H1 (cell line): ENCODE data around the gene CTDP1. TPM values are rescaled to one million over a fixed set of nuclear protein-coding genes. Genes with fewer than 3 reads are reported as not detected.

Experiments
- CTCF ChIA-PET: fragments of 300-600 bp; sonication (Branson Sonifier 250); formaldehyde crosslinking; loops from one replicate; lab custom pipeline; 2021; ENCODE audit not compliant: partially characterized antibody; lab: Charles Lee
- POLR2A ChIA-PET: fragments of 300-600 bp; sonication (Branson Sonifier 250); formaldehyde crosslinking; loops from one replicate; lab custom pipeline; 2021; ENCODE audit warnings: inconsistent platforms; ENCODE audit not compliant: partially characterized antibody; lab: Charles Lee
- DNase-seq, 2 experiments: peaks; one replicate each; pipeline versions ENCODE4 v3.0.0 to v3.0.0-alpha.2; 2010 to 2022; ENCODE audit warnings: low spot score in 2 of 2, low read depth in 1 of 2, mixed read lengths in 1 of 2
- FAIRE-seq: peaks from 2 replicates; lab custom pipeline; 2011; peaks lifted over from hg19 to GRCh38; lab: Jason Lieb, UNC
- H2AFZ ChIP-seq: 2 replicates; pipeline ENCODE4 v1.8.1; 2012; ENCODE audit warnings: low read length, inconsistent platforms
- H2AK5ac ChIP-seq: 2 replicates; pipeline ENCODE4 v1.6.1; 2013; ENCODE audit warnings: low read depth, low read length
- H2BK120ac ChIP-seq: replicated peaks from 2 replicates; pipeline ENCODE3; 2013; ENCODE audit warnings: low read depth, low read length, inconsistent platforms
- H2BK12ac ChIP-seq: 2 replicates; pipeline ENCODE4 v1.6.1; 2013; ENCODE audit warnings: low read depth, low read length
- H2BK15ac ChIP-seq: 2 replicates; pipeline ENCODE4 v1.6.1; 2013; ENCODE audit warnings: low read length
- H2BK20ac ChIP-seq: 2 replicates; pipeline ENCODE4 v1.6.1; 2013; ENCODE audit warnings: low read length
- H2BK5ac ChIP-seq: 2 replicates; pipeline ENCODE4 v1.6.1; 2013; ENCODE audit warnings: low read depth, low read length
- H3K14ac ChIP-seq: 2 replicates; pipeline ENCODE4 v1.6.1; 2013; ENCODE audit warnings: inconsistent platforms; ENCODE audit not compliant: insufficient read length
- H3K18ac ChIP-seq: 2 replicates; pipeline ENCODE4 v1.6.1; 2013; ENCODE audit warnings: low read length; ENCODE audit errors: extremely low read depth
- H3K23ac ChIP-seq: 2 replicates; pipeline ENCODE4 v1.6.1; 2013; ENCODE audit warnings: inconsistent platforms; ENCODE audit not compliant: insufficient read length
- H3K23me2 ChIP-seq: 2 replicates; pipeline ENCODE4 v1.6.1; 2013; ENCODE audit warnings: low read depth, low read length
- H3K27ac ChIP-seq: 2 replicates; pipeline ENCODE4 v1.6.1; 2011; ENCODE audit warnings: low read depth, low read length, inconsistent platforms
- H3K27me3 ChIP-seq, 4 experiments: replicated peaks in 1 of 4; 1 replicate in 1 of 4; 2 replicates in 3 of 4; pipeline versions ENCODE4 v1.6.1 to v1.8.1; 2011 to 2013; ENCODE audit warnings: low read length in 3 of 4, mild to moderate bottlenecking in 3 of 4, inconsistent platforms in 2 of 4, mixed read lengths in 2 of 4, moderate library complexity in 1 of 4; ENCODE audit not compliant: control insufficient read depth in 3 of 4, insufficient read depth in 3 of 4; ENCODE audit errors: extremely low read depth in 1 of 4
- H3K36me3 ChIP-seq, 4 experiments: 2 replicates each; pipeline versions ENCODE4 v1.6.1 to v1.8.1; 2011 to 2013; ENCODE audit warnings: mild to moderate bottlenecking in 4 of 4, low read length in 3 of 4, moderate library complexity in 2 of 4, control low read depth in 1 of 4, inconsistent platforms in 1 of 4; ENCODE audit not compliant: insufficient read depth in 4 of 4, control insufficient read depth in 2 of 4
- H3K4ac ChIP-seq: replicated peaks from 2 replicates; pipeline ENCODE3; 2013; ENCODE audit warnings: low read length, low read depth, mixed read lengths, inconsistent platforms; ENCODE audit not compliant: insufficient read length
- H3K4me1 ChIP-seq, 4 experiments: replicated peaks in 1 of 4; 1 replicate in 1 of 4; 2 replicates in 3 of 4; pipeline versions ENCODE4 v1.6.1 to v1.8.1; 2011 to 2013; ENCODE audit warnings: low read length in 3 of 4, inconsistent platforms in 2 of 4, mixed read lengths in 1 of 4; ENCODE audit not compliant: insufficient read depth in 4 of 4, control insufficient read depth in 3 of 4
- H3K4me2 ChIP-seq, 2 experiments: 2 replicates each; pipeline versions ENCODE4 v1.6.1 to v1.8.1; 2011 to 2013; ENCODE audit warnings: low read depth in 2 of 2, low read length in 2 of 2, control low read depth in 1 of 2, inconsistent platforms in 1 of 2, mild to moderate bottlenecking in 1 of 2; ENCODE audit not compliant: insufficient read depth in 1 of 2
- H3K4me3 ChIP-seq, 4 experiments: fragments of 200-600, 300-600 bp in 1 of 4; sonication (generic), shearing (Covaris generic), sonication (Bioruptor Twin) in 1 of 4; 2 replicates each; pipeline versions ENCODE4 v1.5.1 to v1.8.1; 2011 to 2016; ENCODE audit warnings: low read length in 4 of 4, low read depth in 3 of 4, control low read depth in 2 of 4, inconsistent platforms in 2 of 4, mild to moderate bottlenecking in 2 of 4, mixed read lengths in 1 of 4, moderate library complexity in 1 of 4; ENCODE audit not compliant: insufficient read depth in 2 of 4; ENCODE audit errors: extremely low read depth in 1 of 4
- H3K56ac ChIP-seq: replicated peaks from 2 replicates; pipeline ENCODE3; 2013; ENCODE audit warnings: low read depth, mild to moderate bottlenecking, mixed read lengths, low read length, inconsistent platforms; ENCODE audit not compliant: insufficient read length
- H3K79me1 ChIP-seq: 2 replicates; pipeline ENCODE4 v1.6.1; 2013; ENCODE audit warnings: low read depth, low read length, control low read depth
- H3K79me2 ChIP-seq, 2 experiments: 2 replicates each; pipeline versions ENCODE4 v1.6.1 to v1.8.1; 2012 to 2013; ENCODE audit warnings: low read length in 2 of 2, mild to moderate bottlenecking in 2 of 2, inconsistent platforms in 1 of 2; ENCODE audit not compliant: insufficient read depth in 2 of 2, control insufficient read depth in 1 of 2
- H3K9ac ChIP-seq, 4 experiments: replicated peaks in 1 of 4; 1 replicate in 1 of 4; 2 replicates in 3 of 4; pipeline versions ENCODE4 v1.6.1 to v1.8.1; 2011 to 2013; ENCODE audit warnings: low read depth in 3 of 4, low read length in 3 of 4, control low read depth in 2 of 4, mild to moderate bottlenecking in 2 of 4, moderate library complexity in 2 of 4, inconsistent platforms in 1 of 4; ENCODE audit errors: extremely low read depth in 1 of 4
- H3K9me3 ChIP-seq, 2 experiments: 2 replicates each; pipeline versions ENCODE4 v1.6.1 to v1.8.1; 2012 to 2013; ENCODE audit warnings: mild to moderate bottlenecking in 2 of 2, moderate library complexity in 2 of 2, control low read depth in 1 of 2, inconsistent platforms in 1 of 2, low read depth in 1 of 2, low read length in 1 of 2, mixed read lengths in 1 of 2; ENCODE audit not compliant: insufficient read depth in 2 of 2
- H4K20me1 ChIP-seq, 2 experiments: replicated peaks in 1 of 2; 2 replicates each; pipeline versions ENCODE3 to v1.8.1; 2011 to 2013; ENCODE audit warnings: inconsistent platforms in 2 of 2, low read length in 2 of 2, mild to moderate bottlenecking in 1 of 2; ENCODE audit not compliant: insufficient read depth in 2 of 2, control insufficient read depth in 1 of 2
- H4K5ac ChIP-seq: 2 replicates; pipeline ENCODE4 v1.6.1; 2013; ENCODE audit warnings: low read length, low read depth, mixed read lengths, inconsistent platforms; ENCODE audit not compliant: insufficient read length
- H4K8ac ChIP-seq: 2 replicates; pipeline ENCODE4 v1.8.0; 2013; ENCODE audit warnings: mild to moderate bottlenecking, moderate library complexity, low read length, inconsistent platforms; ENCODE audit not compliant: insufficient read depth; ENCODE audit errors: extremely low read depth
- H4K91ac ChIP-seq: replicated peaks from 2 replicates; pipeline ENCODE3; 2013; ENCODE audit warnings: low read length, mixed read lengths, inconsistent platforms; ENCODE audit not compliant: insufficient read length
- ASH2L ChIP-seq: fragments of 200-600, 300-600 bp; sonication (generic); IDR thresholded peaks from one replicate; pipeline ENCODE4 v1.7.1; 2017; ENCODE audit warnings: low read length
- EZH2 ChIP-seq: fragments of 200-600 bp; sonication (generic); IDR thresholded peaks from 2 replicates; pipeline ENCODE4 v1.7.1; 2012; ENCODE audit warnings: low read depth, mild to moderate bottlenecking, moderate library complexity, low read length, inconsistent platforms; ENCODE audit not compliant: severe bottlenecking
- KDM5A ChIP-seq: fragments of 200-600 bp; IDR thresholded peaks from 2 replicates; pipeline ENCODE4 v1.7.1; 2012; ENCODE audit warnings: mild to moderate bottlenecking, low read length, inconsistent platforms, mixed read lengths
- POLR2A ChIP-seq, 2 experiments: IDR thresholded peaks; 1 replicate in 1 of 2; 2 replicates in 1 of 2; pipeline ENCODE4 v1.6.1; 2011; ENCODE audit warnings: low read depth in 2 of 2, low read length in 2 of 2, mild to moderate bottlenecking in 2 of 2; ENCODE audit errors: control extremely low read depth in 1 of 2
- SP1 ChIP-seq: IDR thresholded peaks from 2 replicates; pipeline ENCODE4 v1.6.1; 2011; ENCODE audit warnings: low read depth, low read length
- TAF1 ChIP-seq: IDR thresholded peaks from 2 replicates; pipeline ENCODE4 v1.6.1; 2011; ENCODE audit warnings: mild to moderate bottlenecking, low read depth, low read length
- TEAD4 ChIP-seq: IDR thresholded peaks from 2 replicates; pipeline ENCODE4 v1.6.1; 2012; ENCODE audit warnings: low read depth, low read length, inconsistent platforms, mixed read lengths
- YY1 ChIP-seq: IDR thresholded peaks from 2 replicates; pipeline ENCODE4 v1.6.1; 2011; ENCODE audit warnings: low read depth, mild to moderate bottlenecking, low read length
- WGBS, 2 experiments: shearing (Covaris generic) in 1 of 2; methylation state at CpG; one replicate each; pipeline versions ENCODE4 v1.1.6 to v1.1.7; 2013 to 2015; ENCODE audit warnings: low lambda C conversion rate in 2 of 2, mixed read lengths in 2 of 2, inconsistent platforms in 1 of 2, low coverage in 1 of 2, missing lambda C conversion rate in 1 of 2; ENCODE audit not compliant: insufficient replicate concordance in 2 of 2, insufficient coverage in 1 of 2, insufficient read length in 1 of 2; ENCODE audit errors: extremely low coverage in 1 of 2, missing lambda C conversion rate in 1 of 2; 5-methylcytosine and 5-hydroxymethylcytosine counted together
- polyA plus RNA-seq, 7 experiments: library from polyadenylated mRNA; depleted of rRNA in 3 of 7; stranded (reverse) in 5 of 7; unstranded in 2 of 7; fragments of >200 nt in 5 of 7; fragments of 200-250 nt in 2 of 7; gene quantifications; 1 replicate in 5 of 7; 2 replicates in 1 of 7; 4 replicates in 1 of 7; pipeline versions ENCODE4 v1.2.1 to v1.2.3, GENCODE V29; 2011 to 2013; ENCODE audit warnings: missing spikeins in 2 of 7, mixed read lengths in 2 of 7
- total RNA-seq: library from RNA; stranded (reverse); fragmentation: NEBNext Ultra II Directional; extraction: Animal tissue kit (Norgen Biotek cat#: 25700); gene quantifications from 2 replicates; pipeline ENCODE4 v1.2.1, GENCODE V29; 2021

Gene CTDP1
- total and polyA plus RNA-seq, 2 of the 8 experiments (the other 6 are each of a cell fraction or from before 2014, with no cell fraction given) = 16.6 to 37.0 TPM

- POLR2A ChIA-PET = no interaction called here
- Histone ChIP-seq H3K14ac (no peak overlapping the region), H4K91ac (no peak overlapping the region), H3K27ac (no peak overlapping the region), H3K4me1 (peaks cover 0 to 2% (median 0%) of the 10 kb centered on the region in 4 experiments; a peak in 1 of 7 replicates), H4K8ac (no peak overlapping the region; the same call in none of the 2 replicates), H2AFZ (no peak overlapping the region), H3K9ac (no peak overlapping the region), H3K79me2 (no peaks in the 10 kb centered on the region), H2BK5ac (no peak overlapping the region), H4K20me1 (no peaks in the 10 kb centered on the region), H3K36me3 (no peaks in the 10 kb centered on the region), H2BK12ac (no peak overlapping the region), H3K4me2 (no peak overlapping the region), H3K79me1 (no peaks in the 10 kb centered on the region), H2BK120ac (no peak overlapping the region), H2BK15ac (no peak overlapping the region), H3K23me2 (no peaks in the 10 kb centered on the region), H3K27me3 (peaks cover 0 to 22% (median 13%) of the 10 kb centered on the region in 4 experiments; a peak in 5 of 7 replicates), H3K4ac (no peak overlapping the region), H3K4me3 (no peak overlapping the region), H2BK20ac (no peak overlapping the region), H3K56ac (no peak overlapping the region), H3K23ac (no peak overlapping the region), H2AK5ac (no peak overlapping the region), H3K9me3 (no peaks in the 10 kb centered on the region), H3K18ac (no peak overlapping the region), H4K5ac (no peak overlapping the region)
- no peak for FAIRE-seq
- 93% methylated on average over 33 of the region's 33 CpGs; no CpG with 5 or more reads in 1 of the 2 experiments for WGBS, 2 experiments
- CTCF ChIA-PET = interaction anchor here (1.4 to 3.9 kb wide), 6 partner anchors 17 to 263 kb away, joined by 3 to 35 read pairs (median 6); no protein-coding TSS in a partner anchor
- no peak for TF ChIP-seq TAF1
- TF ChIP-seq POLR2A (IDR thresholded peaks at IDR 0.05; ENCODE audit: control extremely low read depth in 1 of 2, low read depth in 2 of 2, low read length in 2 of 2) = no peak
- no peak for TF ChIP-seq KDM5A
- TF ChIP-seq SP1 = no peak
- no peak for TF ChIP-seq ASH2L
- no peak for TF ChIP-seq EZH2
- TF ChIP-seq YY1 = no peak
- no peak for TF ChIP-seq TEAD4
- peak in 1 of 2 experiments; percentile 37 for DNase-seq
Measured at GRCh38 chr18:79641722-79642497, 37.7 kb upstream of the CTDP1 start.
